ENCODE measurements around the gene USP17L27. TPM values are rescaled to one million over a fixed set of nuclear protein-coding genes. Genes with fewer than 3 reads are reported as not detected.
"Not testable (repeated sequence)": the region's sequence is repeated elsewhere in the genome, so short reads cannot be mapped to it uniquely, and the experiment has no call there.

The USP17L27 gene
- total RNA-seq, 1 donor from 2014 or later = not detected

- H3K27ac Mint-ChIP-seq; H3K4me3 Mint-ChIP-seq (ENCODE audit: low read depth); H3K27me3 Mint-ChIP-seq (ENCODE audit: low read depth); DNase-seq (ENCODE audit: low spot score); H3K9me3 Mint-ChIP-seq; H3K4me1 Mint-ChIP-seq (ENCODE audit: low read depth); intact Hi-C loops (cut with micrococcal nuclease); H3K36me3 Mint-ChIP-seq (ENCODE audit: low read depth): not testable (repeated sequence)
These were observed 45.1 kb downstream of the USP17L27 start for GRCh38 chr4:9389001-9389400.

Other genes with a start within 250 kb of the USP17L27 start
- gene FAM90A26, start 173.7 kb upstream of the USP17L27 start, total RNA-seq = not detected in 2 replicates
- gene USP17L10, start 133.5 kb upstream of the USP17L27 start, total RNA-seq = not detected in 2 replicates
- gene USP17L11, start 128.7 kb upstream of the USP17L27 start, total RNA-seq = 0.25 TPM in 1 of 2 replicates, not detected in the other
- not detected in 2 replicates for gene USP17L12, start 124.0 kb upstream of the USP17L27 start, total RNA-seq
- gene USP17L13, start 119.3 kb upstream of the USP17L27 start, total RNA-seq = not detected in 2 replicates
- gene USP17L15, start 109.8 kb upstream of the USP17L27 start, total RNA-seq = not detected in 2 replicates
- not detected in 2 replicates for gene USP17L17, start 100.3 kb upstream of the USP17L27 start, total RNA-seq
- gene USP17L18, start 95.5 kb upstream of the USP17L27 start, total RNA-seq = not detected in 2 replicates
- not detected in 2 replicates for gene USP17L19, start 90.8 kb upstream of the USP17L27 start, total RNA-seq
- gene USP17L20, start 86.0 kb upstream of the USP17L27 start, total RNA-seq = not detected in 2 replicates
- not detected in 2 replicates for gene USP17L21, start 81.3 kb upstream of the USP17L27 start, total RNA-seq
- gene USP17L22, start 76.5 kb upstream of the USP17L27 start, total RNA-seq = not detected in 2 replicates
- gene USP17L24, start 19.0 kb upstream of the USP17L27 start, total RNA-seq = not detected in 2 replicates
- gene USP17L25, start 14.2 kb upstream of the USP17L27 start, total RNA-seq = not detected in 2 replicates
- gene USP17L26, start 9.5 kb upstream of the USP17L27 start, total RNA-seq = not detected in 2 replicates
- gene USP17L5, start 4.7 kb upstream of the USP17L27 start, total RNA-seq = not detected in 2 replicates
- gene USP17L28, start 4.7 kb downstream of the USP17L27 start, total RNA-seq = not detected in 2 replicates
- not detected in 2 replicates for gene USP17L29, start 9.5 kb downstream of the USP17L27 start, total RNA-seq
- gene USP17L30, start 19.0 kb downstream of the USP17L27 start, total RNA-seq = not detected in 2 replicates
- gene DEFB131A, start 100.3 kb downstream of the USP17L27 start, total RNA-seq = not detected in 2 replicates

All from activated T-helper 2 cell treated with anti-CD3 and anti-CD28 coated beads, Interferon-gamma antibody, Interleukin-2, Interleukin-4, amounts not matched to agents 10 μg/mL and 5 μg/mL and 100 μg/mL, durations not matched to agents 14 hours and 24 hours and 36 hours (primary cell).